Measurements from ENCODE around the gene BAIAP3. TPM values are rescaled to one million over a fixed set of nuclear protein-coding genes. Genes with fewer than 3 reads are reported as not detected.

Gene BAIAP3
- total and polyA plus RNA-seq, 10 donors, result 2.7 to 15.7 (median 6.3) TPM

- no peak for DNase-seq
- H3K36me3 ChIP-seq, result peaks cover 0 to 84% (median 48%) of the 10 kb centered on the region in 6 donors
- intact Hi-C loops (cut with DNase I; ENCODE audit: low total_unique reads), result no loop called here
- no peak overlapping the region for H3K4me3 ChIP-seq
- H3K4me1 ChIP-seq, result peaks cover 8 to 34% (median 26%) of the 10 kb centered on the region in 6 donors
- 83 to 90% (median 88%) methylated on average over 9 of the region's 9 CpGs for WGBS, 5 donors
- H3K27me3 ChIP-seq (replicated peaks in 1 of 7), result no peaks in the 10 kb centered on the region
- no peaks in the 10 kb centered on the region for H3K9me3 ChIP-seq
- H3K27ac ChIP-seq, result no peak overlapping the region
- no peak for TF ChIP-seq POLR2AphosphoS5 (IDR thresholded peaks at IDR 0.05)
- no peak for TF ChIP-seq CTCF (IDR thresholded peaks at IDR 0.05 in 8 of 11, conservative IDR thresholded peaks at IDR 0.05 in 3 of 11)
- TF ChIP-seq POLR2A (IDR thresholded peaks at IDR 0.05), result no peak
Observed at GRCh38 chr16:1381612-1382406, 48.4 kb downstream of the BAIAP3 start.

GRCh38 chr16:1383556-1383955 lies 50.1 kb downstream of the BAIAP3 start:
- Histone ChIP-seq H3K9me3 (no peaks in the 10 kb centered on the region), H3K27me3 (replicated peaks in 1 of 7) (no peaks in the 10 kb centered on the region), H3K27ac (no peak overlapping the region), H3K4me1 (peaks cover 6 to 19% (median 17%) of the 10 kb centered on the region in 6 donors), H3K4me3 (no peak overlapping the region), H3K36me3 (peaks cover 0 to 84% (median 60%) of the 10 kb centered on the region in 6 donors)
- intact Hi-C loops (cut with DNase I; ENCODE audit: low total_unique reads), result no loop called here
- TF ChIP-seq CTCF (IDR thresholded peaks at IDR 0.05 in 8 of 11, conservative IDR thresholded peaks at IDR 0.05 in 3 of 11) (no peak), POLR2AphosphoS5 (IDR thresholded peaks at IDR 0.05) (peak in 1 of 3 donors; percentile 20), POLR2A (IDR thresholded peaks at IDR 0.05) (no peak)
- 91 to 95% (median 93%) methylated on average over 7 to 18 of the region's 18 CpGs; no CpG with 5 or more reads in 1 of the 5 donors for WGBS, 5 donors
- DNase-seq, result no peak

GRCh38 chr16:1385232-1385631 lies 51.8 kb downstream of the BAIAP3 start:
- intact Hi-C loops (cut with DNase I; ENCODE audit: low total_unique reads), result no loop called here
- DNase-seq, result no peak
- H3K36me3 ChIP-seq, result peaks cover 0 to 100% (median 76%) of the 10 kb centered on the region in 6 donors
- H3K27ac ChIP-seq, result no peak overlapping the region
- H3K4me3 ChIP-seq, result no peak overlapping the region
- no peaks in the 10 kb centered on the region for H3K27me3 ChIP-seq (replicated peaks in 1 of 7)
- no peak for TF ChIP-seq POLR2A (IDR thresholded peaks at IDR 0.05)
- TF ChIP-seq CTCF (IDR thresholded peaks at IDR 0.05 in 8 of 11, conservative IDR thresholded peaks at IDR 0.05 in 3 of 11), result no peak
- peak in 1 of 3 donors; percentile 13 for TF ChIP-seq POLR2AphosphoS5 (IDR thresholded peaks at IDR 0.05)
- H3K9me3 ChIP-seq, result no peaks in the 10 kb centered on the region
- H3K4me1 ChIP-seq, result peaks cover 0 to 2% (median 1%) of the 10 kb centered on the region in 6 donors
- 92 to 97% (median 97%) methylated on average over 28 to 39 of the region's 39 CpGs for WGBS, 5 donors

GRCh38 chr16:1387331-1387730 lies 53.9 kb downstream of the BAIAP3 start:
- no peak for TF ChIP-seq CTCF (IDR thresholded peaks at IDR 0.05 in 8 of 11, conservative IDR thresholded peaks at IDR 0.05 in 3 of 11)
- peak in 2 of 3 donors; percentile 5 to 28 for TF ChIP-seq POLR2AphosphoS5 (IDR thresholded peaks at IDR 0.05)
- no peak overlapping the region for H3K27ac ChIP-seq
- no peaks in the 10 kb centered on the region for H3K27me3 ChIP-seq (replicated peaks in 1 of 7)
- no peak for DNase-seq
- WGBS, 5 donors, result 86 to 95% (median 92%) methylated on average over 14 to 16 of the region's 16 CpGs
- no peaks in the 10 kb centered on the region for H3K4me1 ChIP-seq
- H3K4me3 ChIP-seq, result no peak overlapping the region
- peaks cover 0 to 100% (median 81%) of the 10 kb centered on the region in 6 donors for H3K36me3 ChIP-seq
- no peaks in the 10 kb centered on the region for H3K9me3 ChIP-seq
- intact Hi-C loops (cut with DNase I; ENCODE audit: low total_unique reads), result no loop called here
